Hindlimb muscle (tissue), 1 donor: ENCODE data around the gene ADM2. TPM values are rescaled to one million over a fixed set of nuclear protein-coding genes. Genes with fewer than 3 reads are reported as not detected.

Experiments
- DNase-seq: peaks from one replicate; pipeline ENCODE4 v3.0.0-alpha.2; 2013
- polyA plus RNA-seq: library from polyadenylated mRNA; unstranded; fragments of 120-200 nt; gene quantifications from one replicate; pipeline ENCODE4 v1.2.1, GENCODE V29; 2013; ENCODE audit not compliant: insufficient read length

The ADM2 gene
- polyA plus RNA-seq, 1 donor = 0.26 TPM

DNA sequence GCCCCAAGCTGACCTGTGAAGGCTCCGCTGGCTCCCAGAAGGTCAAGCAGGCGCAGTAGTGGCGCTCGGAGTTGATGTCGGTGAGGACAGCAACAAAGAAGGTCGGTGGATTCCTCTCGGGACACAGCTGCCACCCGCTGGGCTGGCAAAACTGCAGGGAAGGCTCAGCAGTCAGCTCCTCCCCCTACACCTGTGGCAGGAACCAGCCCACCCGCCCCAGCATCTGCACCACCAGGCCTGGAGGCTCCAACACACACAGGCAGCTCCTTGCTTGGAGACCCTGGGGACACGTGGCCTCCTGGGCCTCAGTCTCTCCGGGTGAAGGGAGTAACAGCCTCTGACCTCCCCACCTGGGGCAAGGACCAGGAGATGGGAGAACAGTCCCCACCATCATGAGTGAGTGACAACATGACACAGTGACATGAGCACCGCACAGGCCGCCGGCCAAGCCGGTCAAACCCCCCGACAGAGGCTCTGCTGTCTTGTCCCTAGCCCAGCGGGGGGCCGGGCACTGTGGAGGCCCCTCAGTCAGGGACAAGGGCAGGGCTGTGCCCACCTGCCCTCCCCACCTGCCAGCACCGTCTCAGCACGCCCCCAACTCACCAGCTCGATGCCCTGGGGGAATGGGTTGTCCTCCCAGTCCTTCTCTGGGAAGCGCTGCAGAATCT lies 13.4 kb upstream of the ADM2 start:
- no peak for DNase-seq

DNA sequence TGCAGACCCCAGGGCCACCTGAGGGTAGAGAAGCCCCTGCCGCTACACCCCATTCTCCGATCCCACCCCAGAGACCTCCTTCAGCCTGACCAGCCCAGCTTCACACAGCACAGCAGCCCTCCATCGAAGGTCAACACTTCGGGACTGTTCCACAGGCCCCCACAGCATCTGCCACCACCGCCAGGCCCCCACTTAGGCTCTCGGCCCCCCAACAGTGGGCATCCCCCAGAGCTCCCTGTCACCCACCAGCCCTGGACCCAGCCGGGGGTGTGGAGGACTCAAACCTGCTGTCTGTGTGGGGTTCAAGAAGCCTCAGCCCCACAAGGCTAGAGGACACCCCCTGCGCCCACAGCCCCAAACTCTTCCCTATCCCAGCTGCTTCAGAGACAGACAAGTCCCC lies 12.7 kb upstream of the ADM2 start:
- no peak for DNase-seq

DNA sequence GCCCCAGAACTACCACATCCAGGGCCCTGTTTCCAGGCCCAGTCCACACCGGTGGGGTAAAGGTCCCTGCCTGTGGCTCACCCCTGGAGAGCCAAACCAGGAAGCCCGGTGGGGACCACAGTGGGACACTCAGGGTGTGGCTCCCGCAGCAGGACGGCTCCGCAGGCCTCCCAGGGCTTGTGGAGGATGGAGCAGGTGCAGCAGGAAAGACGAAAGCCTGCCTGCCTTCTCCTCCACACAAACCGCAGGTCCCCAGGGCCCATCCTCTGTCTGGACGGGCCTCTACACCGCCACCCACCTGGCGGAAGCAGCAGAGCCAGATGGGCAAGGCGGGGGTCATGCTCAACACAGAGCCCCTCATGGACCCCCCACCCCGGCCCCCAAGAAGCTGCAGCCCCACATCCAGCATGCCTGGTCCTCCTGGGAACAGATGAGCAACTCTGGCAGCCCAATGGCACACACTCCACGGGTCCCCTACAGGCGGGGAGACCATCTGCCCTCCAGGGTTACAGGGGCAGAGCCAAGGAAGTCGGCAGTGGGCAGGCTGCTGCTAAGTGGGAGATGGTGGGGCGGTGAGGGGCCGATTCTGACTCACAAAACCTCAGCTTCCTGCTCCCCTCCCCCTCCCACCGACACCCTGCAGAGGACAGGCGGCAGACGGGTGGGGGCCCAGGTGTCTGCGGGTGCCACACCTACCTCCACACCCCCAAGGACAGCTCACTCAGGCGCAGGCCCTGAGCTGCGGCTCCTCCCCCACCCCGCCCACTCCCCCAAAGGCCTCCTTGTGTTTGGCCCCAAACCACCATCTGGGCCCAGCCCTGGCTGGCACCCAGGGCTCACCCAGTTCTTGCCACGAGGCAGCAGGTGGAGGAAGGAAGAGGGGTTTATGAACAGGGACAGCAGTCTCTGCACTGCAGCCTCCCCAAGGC lies 11.7 kb upstream of the ADM2 start:
- no peak for DNase-seq

GRCh38 chr22:50470491-50470890 lies 10.9 kb upstream of the ADM2 start:
- no peak for DNase-seq

- no peak for DNase-seq
Measured at GRCh38 chr22:50471197-50471847, 10.0 kb upstream of the ADM2 start.

DNA sequence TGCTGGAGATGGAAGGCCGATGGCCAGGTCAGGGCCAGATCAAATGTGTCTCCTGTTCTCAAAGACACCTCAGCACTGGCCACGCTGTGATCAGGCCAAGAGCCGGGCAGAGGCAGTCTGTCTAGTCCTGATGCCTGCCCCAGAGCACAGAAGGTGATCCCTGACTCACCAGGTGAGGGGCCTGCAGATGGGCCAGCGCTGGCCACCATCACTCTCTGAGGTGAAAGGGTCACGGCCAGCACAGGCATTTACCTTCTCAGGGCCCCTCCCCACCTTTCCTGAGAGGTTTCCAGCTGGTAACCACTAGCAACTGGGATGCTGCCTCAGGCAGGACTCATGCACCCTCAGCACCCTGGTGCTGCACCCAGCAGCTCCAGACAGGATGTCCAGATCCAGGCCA lies 9.4 kb upstream of the ADM2 start:
- no peak for DNase-seq

DNA sequence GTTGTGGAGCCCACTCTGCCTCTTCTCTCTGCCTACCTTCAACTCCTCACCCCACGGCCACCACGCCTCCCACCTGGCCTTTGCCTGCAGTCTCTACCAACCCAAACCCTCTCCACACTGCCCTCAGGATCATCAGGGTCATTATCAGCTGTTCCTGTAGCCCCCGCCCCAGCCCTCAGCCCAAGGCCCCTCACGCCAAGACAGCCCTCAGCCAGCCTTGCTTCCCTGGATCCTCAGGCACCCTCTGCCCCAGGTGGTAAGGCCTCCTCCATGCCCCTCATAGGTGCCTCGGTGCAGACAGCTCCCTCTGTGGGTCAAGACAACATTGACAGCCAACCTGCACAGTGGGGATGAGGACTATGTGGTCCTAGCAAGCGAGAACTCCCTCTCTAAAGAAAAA lies 8.3 kb upstream of the ADM2 start:
- DNase-seq = no peak

- DNase-seq = no peak
Measured at GRCh38 chr22:50473855-50474671, 7.3 kb upstream of the ADM2 start.

DNA sequence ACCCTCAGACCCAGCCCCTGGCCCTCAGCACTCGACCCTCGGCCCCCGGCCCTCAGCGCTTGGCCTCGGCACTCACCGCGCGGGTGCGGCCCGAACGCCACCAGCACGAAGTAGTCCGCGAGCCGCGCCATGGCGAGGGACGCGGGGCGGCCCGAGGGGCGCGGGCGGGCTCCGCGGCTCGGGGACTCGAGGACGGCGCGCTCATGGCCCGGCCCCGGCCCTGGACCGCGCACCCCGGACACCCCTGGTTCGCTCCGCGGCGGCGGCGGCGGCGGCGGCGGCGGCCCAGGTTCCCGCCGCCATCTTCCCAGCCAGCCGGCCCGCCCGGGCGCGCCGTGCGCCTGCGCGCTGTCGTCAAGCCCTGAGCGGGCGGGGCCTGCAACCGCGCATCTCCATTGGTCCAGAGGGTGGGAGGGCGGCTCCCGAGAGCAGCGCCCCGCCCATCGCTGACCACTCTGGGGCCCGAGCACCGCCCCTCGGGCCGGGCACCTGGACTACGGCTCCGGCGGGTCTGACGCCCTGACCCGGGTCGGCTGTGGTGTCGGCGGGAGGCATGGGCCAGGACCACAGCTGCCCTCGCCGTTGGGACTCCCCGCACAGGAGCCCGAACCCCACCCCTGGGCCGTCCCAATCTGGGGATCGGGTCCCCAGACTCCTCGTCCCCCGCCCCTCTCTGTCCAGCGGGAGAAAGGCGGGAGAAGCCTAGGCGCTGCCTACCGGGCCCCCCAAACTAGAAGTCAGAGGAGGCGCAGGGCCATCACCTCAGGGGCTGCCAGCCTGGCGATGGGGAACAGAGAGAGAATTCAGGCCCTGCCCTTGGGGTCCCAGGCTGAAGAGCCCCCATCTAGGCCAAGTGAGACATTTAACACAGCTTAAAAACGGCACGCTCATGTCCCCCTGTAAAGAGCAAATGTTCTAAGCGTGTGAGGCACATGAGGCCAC lies 6.4 kb upstream of the ADM2 start, which contains the start of gene SBF1:
Gene SBF1, minus strand, starts transcription at position 326 of the 942 bp plus-strand sequence. Its CDS starts 195 bp downstream, at position 131.
- DNase-seq = peak; percentile 96

DNA sequence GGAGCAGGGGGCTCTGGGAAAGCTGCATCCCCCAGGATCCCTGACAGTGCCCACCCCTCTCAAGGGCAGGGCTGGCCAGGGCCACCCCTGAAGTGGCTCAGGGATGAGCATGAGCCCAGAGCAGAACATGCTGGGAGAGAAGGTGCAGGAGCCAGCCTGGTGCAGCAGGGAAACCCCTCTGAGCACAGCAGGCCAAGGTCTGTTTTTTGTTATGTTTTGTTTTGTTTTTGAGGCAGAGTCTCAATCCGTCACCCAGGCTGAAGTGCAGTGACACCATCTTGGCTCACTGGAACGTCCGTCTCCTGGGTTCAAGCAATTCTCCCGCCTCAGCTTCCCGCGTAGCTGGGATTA lies 5.7 kb upstream of the ADM2 start:
- no peak for DNase-seq

GRCh38 chr22:50476868-50477267 lies 4.5 kb upstream of the ADM2 start:
- no peak for DNase-seq

DNA sequence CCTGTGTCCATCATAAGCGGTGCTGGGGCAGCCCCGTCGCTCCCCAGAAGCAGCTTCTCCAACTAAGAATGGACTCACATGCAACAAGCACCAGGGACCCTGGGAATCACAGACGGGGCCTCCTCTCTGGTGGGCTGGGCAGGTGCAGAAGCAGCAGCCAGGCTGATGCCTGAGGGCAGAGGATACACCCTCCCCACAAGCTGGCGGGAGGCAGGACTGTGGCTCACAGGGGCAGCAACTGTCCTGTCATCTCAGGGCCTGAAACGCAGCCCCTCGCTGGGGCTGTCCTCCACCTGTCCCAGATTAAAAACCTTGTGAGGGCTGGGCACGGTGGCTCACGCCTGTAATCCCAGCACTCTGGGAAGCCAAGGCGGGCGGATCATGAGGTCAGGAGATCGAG lies 3.4 kb upstream of the ADM2 start:
- no peak for DNase-seq

DNA sequence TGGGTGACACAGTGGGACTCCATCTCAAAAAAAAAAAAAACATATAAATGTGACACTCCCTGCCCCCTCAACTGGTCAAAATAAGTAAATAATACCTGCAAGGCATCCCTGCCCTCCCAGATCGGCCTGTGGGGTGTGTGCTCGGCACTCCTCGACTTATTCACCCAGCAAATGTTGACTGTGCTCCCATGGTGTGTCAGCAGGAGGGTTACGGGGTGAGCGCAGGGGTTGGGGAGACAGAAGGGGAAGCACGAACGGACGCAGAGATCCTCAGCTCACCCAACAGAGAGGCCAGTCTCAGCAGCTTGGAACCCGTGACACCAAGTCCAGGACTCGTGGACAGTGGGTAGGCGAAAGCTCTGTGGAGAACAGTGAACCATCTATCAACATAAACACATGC lies 1.6 kb upstream of the ADM2 start:
- no peak for DNase-seq

GRCh38 chr22:50481045-50481439 lies 301 bp upstream of the ADM2 start:
- DNase-seq = no peak

DNA sequence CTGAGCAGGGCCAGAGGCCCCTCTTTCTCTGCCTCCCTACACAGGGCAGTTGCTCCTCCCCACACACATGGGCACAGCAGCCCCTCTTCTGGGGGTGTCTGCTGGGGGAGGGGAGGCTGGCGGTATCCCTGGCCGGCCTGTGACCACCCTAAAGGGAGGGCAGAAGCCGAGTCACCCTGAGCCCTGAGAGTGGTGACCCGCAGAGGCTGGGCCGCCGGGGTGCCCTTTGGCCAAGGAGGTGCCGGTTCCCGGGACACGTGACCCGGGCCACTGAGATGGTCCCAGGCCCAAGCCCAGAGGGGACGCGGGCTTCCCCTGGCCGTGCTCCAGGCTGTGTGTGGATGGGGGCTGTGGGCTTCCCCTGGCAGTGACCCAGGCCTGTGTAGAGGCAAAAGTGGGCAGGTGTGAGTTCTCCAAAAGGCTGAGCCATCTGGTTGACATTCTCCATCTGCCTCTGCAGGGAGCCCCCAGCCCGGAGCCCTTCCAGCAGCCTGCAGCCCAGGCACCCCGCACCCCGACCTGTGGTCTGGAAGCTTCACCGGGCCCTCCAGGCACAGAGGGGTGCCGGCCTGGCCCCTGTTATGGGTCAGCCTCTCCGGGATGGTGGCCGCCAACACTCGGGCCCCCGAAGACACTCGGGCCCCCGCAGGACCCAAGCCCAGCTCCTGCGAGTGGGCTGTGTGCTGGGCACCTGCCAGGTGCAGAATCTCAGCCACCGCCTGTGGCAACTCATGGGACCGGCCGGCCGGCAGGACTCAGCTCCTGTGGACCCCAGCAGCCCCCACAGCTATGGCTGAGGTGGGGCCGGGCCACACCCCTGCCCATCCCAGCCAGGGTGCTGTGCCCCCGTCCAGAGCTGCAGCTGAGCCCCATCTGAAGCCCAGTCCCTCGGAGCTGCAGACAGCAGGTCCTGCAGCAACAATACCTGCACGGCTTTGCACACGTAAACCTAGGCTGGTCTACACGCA lies 1.0 kb downstream of the ADM2 start:
- DNase-seq = no peak

- no peak for DNase-seq
Measured at GRCh38 chr22:50483106-50483505, 1.8 kb downstream of the ADM2 start.

- DNase-seq = no peak
Measured at GRCh38 chr22:50483556-50483955, 2.2 kb downstream of the ADM2 start.

GRCh38 chr22:50483977-50484853 lies 2.9 kb downstream of the ADM2 start:
- DNase-seq = no peak
